Stimulated activated CD4-positive, alpha-beta T cell treated with anti-CD3 and anti-CD28 coated beads, Interleukin-15, amount 100 ng/mL, for 48 hours (primary cell): Measurements from ENCODE around the gene TRMT61A.

ENCODE experiments used
- DNase-seq, 2 donors: peaks; one replicate each; pipeline ENCODE4 v3.0.0-alpha.2; 2020; ENCODE audit warnings: low read depth in 2 of 2

Gene TRMT61A

GRCh38 chr14:103563226-103563620 lies 34.2 kb downstream of the TRMT61A start:
- DNase-seq: no peak

- no peak for DNase-seq
Observed at GRCh38 chr14:103563844-103564505, 35.0 kb downstream of the TRMT61A start.

- no peak for DNase-seq
Observed at GRCh38 chr14:103568952-103569351, 40.0 kb downstream of the TRMT61A start.

DNA sequence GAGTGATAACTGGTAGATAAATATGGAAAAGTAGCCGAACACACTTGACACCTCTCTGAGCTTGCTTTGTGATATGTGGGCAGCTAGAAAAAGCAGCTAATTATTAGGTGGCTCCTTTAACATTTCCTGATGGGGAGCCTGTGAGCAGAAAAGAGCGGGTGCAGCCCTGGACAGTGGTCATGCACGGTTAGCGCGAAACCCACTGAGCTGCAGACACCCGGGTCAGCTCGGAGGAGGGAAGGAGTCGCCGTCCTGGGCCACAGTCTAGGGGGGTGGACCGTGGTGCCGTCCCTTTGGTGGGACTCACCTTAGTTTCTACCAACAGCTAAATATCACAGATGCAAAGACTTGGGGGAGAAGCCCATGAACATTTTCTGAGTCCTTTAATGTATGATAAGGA lies 40.4 kb downstream of the TRMT61A start:
- DNase-seq: no peak

- no peak for DNase-seq
Observed at GRCh38 chr14:103574104-103574503, 45.1 kb downstream of the TRMT61A start.

DNA sequence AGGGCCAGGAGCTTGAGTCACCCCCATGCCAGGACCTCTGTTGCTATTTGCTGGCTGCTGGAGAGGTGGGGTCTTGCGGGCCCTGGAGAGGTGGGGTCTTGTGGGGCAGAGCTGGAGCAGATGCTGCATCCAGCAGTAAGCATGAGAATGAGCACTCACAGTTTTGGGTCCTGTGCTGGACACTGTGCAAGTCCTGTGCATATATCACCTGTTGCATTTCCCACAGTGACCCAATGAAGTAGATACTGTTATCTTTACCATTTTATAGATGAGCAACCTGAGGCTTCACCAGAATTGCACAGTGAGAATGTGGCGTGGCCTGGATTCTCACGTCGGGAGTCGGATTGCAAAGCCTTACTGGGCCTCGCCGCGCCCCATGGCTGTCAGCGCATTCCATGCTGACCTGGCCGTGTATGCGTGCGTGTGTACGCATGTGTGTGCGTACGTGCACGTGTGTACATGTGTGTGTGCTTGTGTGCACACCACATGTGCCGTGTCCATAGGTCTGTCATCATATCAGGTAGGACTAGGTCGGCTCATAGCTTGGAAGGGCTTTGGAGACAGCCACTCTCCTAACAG lies 45.8 kb downstream of the TRMT61A start:
- no peak for DNase-seq

DNA sequence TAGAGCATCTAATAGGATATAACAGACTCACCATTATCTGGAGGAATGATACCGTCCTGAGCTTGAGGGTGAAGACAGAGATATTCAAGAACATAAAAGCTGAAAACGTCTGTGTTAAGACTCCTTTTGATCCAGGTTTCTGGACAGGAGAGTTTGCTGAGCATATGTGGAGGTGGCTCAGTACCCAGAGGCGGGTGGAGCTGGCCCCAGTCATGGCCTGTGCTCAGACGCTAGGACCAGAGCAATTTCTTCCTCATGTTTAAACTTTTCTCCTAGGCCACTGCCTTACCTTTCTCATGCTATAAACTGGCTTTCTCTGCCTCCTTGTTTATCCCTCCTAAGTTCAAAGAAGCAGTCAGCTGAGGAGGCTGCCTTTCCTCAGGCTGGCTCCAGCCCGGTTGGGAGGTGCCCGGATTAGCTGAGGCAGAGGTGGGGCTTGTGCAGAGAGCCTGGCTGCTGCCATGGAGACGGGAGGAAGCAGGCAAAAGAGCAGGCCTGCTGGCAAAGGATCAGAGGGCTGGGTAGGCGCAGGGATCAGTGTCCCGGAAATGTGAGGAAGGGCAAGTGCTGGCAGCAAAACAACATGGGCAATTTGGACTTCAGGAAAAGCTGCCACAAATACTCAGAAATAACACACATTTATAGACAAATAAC lies 47.5 kb downstream of the TRMT61A start:
- DNase-seq: no peak

DNA sequence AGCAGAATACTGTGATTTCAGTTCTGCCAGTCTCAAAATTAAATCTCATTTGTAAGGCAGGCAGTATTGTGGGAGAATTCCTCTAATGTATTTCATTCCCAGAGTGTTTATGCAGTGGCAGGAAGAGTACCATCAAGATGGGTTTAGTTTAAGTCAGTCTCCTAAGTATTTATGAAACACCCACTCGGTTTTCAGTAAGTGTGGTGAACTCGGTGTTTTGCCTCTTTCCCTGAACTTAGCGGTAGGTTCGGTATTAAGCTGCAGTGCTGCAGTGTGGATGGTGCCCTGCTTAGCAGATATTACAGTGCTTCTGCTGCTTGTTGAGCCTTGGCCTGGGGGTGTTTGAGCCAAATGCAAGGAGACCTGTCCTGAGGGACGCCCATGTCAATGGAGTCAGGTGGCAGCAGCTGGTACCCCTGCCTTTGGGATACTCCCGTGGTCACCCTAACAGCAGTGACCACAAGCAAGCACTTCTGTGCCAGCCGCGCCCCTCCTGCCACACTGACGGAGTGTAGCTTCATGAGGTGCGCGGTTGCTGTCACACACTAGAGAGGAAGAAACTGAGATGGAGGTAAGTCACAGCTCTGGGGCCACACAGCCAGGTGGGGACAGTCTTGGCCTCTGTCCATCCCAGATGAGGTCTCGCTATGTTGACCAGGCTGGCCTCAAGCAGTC lies 49.5 kb downstream of the TRMT61A start:
- DNase-seq: no peak

DNA sequence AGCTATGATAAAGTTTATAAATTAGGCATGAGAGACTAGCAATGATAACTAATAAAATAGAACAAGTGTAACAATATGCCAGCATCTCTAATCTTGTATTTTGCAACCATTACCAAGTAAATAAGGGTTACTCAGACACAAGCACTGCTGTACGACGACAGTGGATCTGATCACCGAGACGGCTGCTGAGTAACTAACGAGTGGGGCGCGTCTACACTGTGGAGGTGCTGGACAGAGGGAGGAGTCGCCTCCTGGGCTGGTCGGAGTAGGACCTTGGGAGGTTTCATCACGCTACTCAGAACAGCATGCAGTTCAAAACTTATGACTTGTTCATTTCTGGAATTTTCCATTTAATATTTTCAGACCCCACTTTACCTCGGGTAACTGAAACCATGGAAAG lies 52.2 kb downstream of the TRMT61A start:
- no peak for DNase-seq

DNA sequence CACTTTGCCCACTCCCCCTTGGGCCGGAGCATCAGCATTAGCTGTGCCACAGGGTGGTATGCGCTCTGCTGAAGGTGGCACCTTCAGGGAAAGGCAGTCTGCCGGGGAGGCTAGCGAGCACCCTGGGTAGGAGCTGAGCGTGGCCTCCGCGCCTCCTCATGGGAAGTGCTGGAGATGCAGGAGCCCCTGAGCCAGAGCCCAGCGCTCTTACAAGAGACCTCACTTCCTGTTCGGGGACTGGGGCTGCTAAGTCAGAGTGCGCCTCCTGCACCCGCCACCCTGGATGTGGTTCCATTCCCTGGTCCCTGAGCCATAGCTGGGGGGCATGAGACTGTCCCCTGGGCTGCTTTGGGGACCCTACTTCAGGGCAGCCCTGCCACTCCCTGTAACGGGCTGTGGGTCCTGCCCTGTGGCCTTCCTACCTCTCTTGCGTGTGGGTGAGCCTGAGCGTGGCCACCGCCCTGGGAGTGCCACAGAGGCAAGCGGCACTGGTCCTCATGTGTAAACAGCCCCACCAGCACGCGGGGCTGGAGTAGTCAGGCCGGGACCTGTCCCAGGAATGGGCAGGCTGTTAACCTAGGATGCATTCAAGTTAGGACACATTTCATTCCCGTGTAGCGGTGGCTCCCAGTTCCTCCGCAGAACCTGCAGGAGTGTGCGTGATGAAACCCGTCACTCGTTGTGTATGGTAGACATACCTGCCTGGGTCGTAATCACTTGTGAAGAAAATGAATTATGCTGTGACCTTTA lies 53.1 kb downstream of the TRMT61A start:
- no peak for DNase-seq

- DNase-seq: no peak
Observed at GRCh38 chr14:103584326-103584915, 55.4 kb downstream of the TRMT61A start.
